Right lobe of liver (tissue), 6 donors: Measurements from ENCODE around the gene CTTNBP2. TPM values are rescaled to one million over a fixed set of nuclear protein-coding genes. Genes with fewer than 3 reads are reported as not detected.

ENCODE experiments used
- ATAC-seq, 4 donors: fragments of 200-7000 bp; cut with Tn5 transposase; one replicate each; pipeline ENCODE4 v1.9.1; 2020; ENCODE audit warnings: mild to moderate bottlenecking in 4 of 4, moderate library complexity in 4 of 4
- DNase-seq, 3 donors: peaks; one replicate each; pipeline ENCODE4 v3.0.0-alpha.2; 2020
- H3K27ac ChIP-seq, 3 donors: fragments of 200-600 bp; one replicate each; pipeline ENCODE4 v1.8.0; 2022
- H3K27me3 ChIP-seq, 2 donors: fragments of 200-600 bp; one replicate each; pipeline ENCODE4 v1.8.0; 2022
- H3K36me3 ChIP-seq, 4 donors: fragments of 200-600 bp; sonication (generic) in 1 of 4; one replicate each; pipeline versions ENCODE4 v1.5.1 to v1.8.0; 2017 to 2022; ENCODE audit warnings: control low read depth in 1 of 4
- H3K4me1 ChIP-seq, 4 donors: fragments of 200-600 bp; sonication (generic) in 1 of 4; one replicate each; pipeline versions ENCODE4 v1.5.1 to v1.8.0; 2017 to 2022; ENCODE audit warnings: control low read depth in 1 of 4
- H3K4me3 ChIP-seq, 3 donors: fragments of 200-600 bp; one replicate each; pipeline ENCODE4 v1.8.0; 2022
- H3K9me3 ChIP-seq, 4 donors: fragments of 200-600 bp; sonication (generic) in 1 of 4; one replicate each; pipeline versions ENCODE4 v1.5.1 to v1.8.0; 2017 to 2022; ENCODE audit warnings: control low read depth in 1 of 4
- CTCF ChIP-seq, 4 donors: fragments of 200-600 bp in 3 of 4; fragments of 450-650 bp in 1 of 4; IDR thresholded peaks; one replicate each; pipeline versions ENCODE4 v1.5.1 to v1.8.0; 2016 to 2022; ENCODE audit warnings: antibody characterized with exemption in 4 of 4, mild to moderate bottlenecking in 2 of 4
- POLR2A ChIP-seq: fragments of 450-650 bp; IDR thresholded peaks from one replicate; pipeline ENCODE4 v1.6.1; 2017; ENCODE audit warnings: antibody characterized with exemption, mild to moderate bottlenecking
- WGBS: methylation state at CpG from one replicate; pipeline ENCODE4 v1.1.6; 2018; ENCODE audit warnings: low coverage, low lambda C conversion rate; ENCODE audit not compliant: insufficient coverage; ENCODE audit errors: missing lambda C conversion rate; 5-methylcytosine and 5-hydroxymethylcytosine counted together
- intact Hi-C, 2 donors: fragments of 100-400 bp; cut with DNase I; formaldehyde crosslinking; loops; one replicate each; pipeline versions ENCODE4 v1.11.2 to v1.14.1; 2022
- total RNA-seq, 6 experiments: library from RNA; depleted of rRNA in 2 of 6; stranded (reverse); fragments of >200 nt in 2 of 6; fragmentation: NEBNext Ultra II Directional in 3 of 6; extraction: Animal tissue kit (Norgen Biotek cat#: 25700) in 3 of 6; gene quantifications; one replicate each; pipeline versions ENCODE4 v1.1.0 to v1.2.4, GENCODE V29; 2016 to 2023
- donor health status: DM: no; HTN: yes; CAD: no.
- donor health status: DM: no; HTN: no; CAD: no.
- donor health status: DM: no; HTN: no; CAD: no.
- donor health status: DM: no; HTN: yes; CAD: no.
- donor health status: DM: no; HTN: yes; CAD: no.

The CTTNBP2 gene
- total RNA-seq, 6 experiments from 2014 or later = 0.31 to 3.0 (median 1.9) TPM

GRCh38 chr7:117781707-117782106, 91.5 kb downstream of the CTTNBP2 start:
- 71% methylated on average over 2 of the region's 2 CpGs for WGBS
- no peak for ATAC-seq

GRCh38 chr7:117780832-117781231, 92.4 kb downstream of the CTTNBP2 start:
- DNase-seq = no peak
- ATAC-seq = no peak
- Histone ChIP-seq H3K27me3 (no peaks in the 10 kb centered on the region), H3K9me3 (no peaks in the 10 kb centered on the region), H3K36me3 (no peaks in the 10 kb centered on the region), H3K4me3 (no peak overlapping the region), H3K4me1 (no peaks in the 10 kb centered on the region), H3K27ac (no peak overlapping the region)
- 50% methylated on average over 2 of the region's 2 CpGs for WGBS
- intact Hi-C loops = no loop called here
- no peak for TF ChIP-seq POLR2A

More at GRCh38 chr7:117781707-117782106, 91.5 kb downstream of the CTTNBP2 start:
- H3K36me3 ChIP-seq = no peaks in the 10 kb centered on the region
- no peaks in the 10 kb centered on the region for H3K27me3 ChIP-seq
- TF ChIP-seq CTCF (IDR thresholded peaks at IDR 0.05) = no peak
- TF ChIP-seq POLR2A = no peak
- no peak for DNase-seq
- no peaks in the 10 kb centered on the region for H3K9me3 ChIP-seq
- H3K27ac ChIP-seq = no peak overlapping the region
- H3K4me3 ChIP-seq = no peak overlapping the region
- intact Hi-C loops = no loop called here
- no peaks in the 10 kb centered on the region for H3K4me1 ChIP-seq

- H3K36me3 ChIP-seq = no peaks in the 10 kb centered on the region
- no peak overlapping the region for H3K27ac ChIP-seq
- no peaks in the 10 kb centered on the region for H3K27me3 ChIP-seq
- no peaks in the 10 kb centered on the region for H3K4me1 ChIP-seq
- no peaks in the 10 kb centered on the region for H3K9me3 ChIP-seq
- DNase-seq (no peak), ATAC-seq (peak; percentile 40 to 94 (median 56))
- TF ChIP-seq CTCF (IDR thresholded peaks at IDR 0.05) (no peak), POLR2A (no peak)
- no peak overlapping the region for H3K4me3 ChIP-seq
- intact Hi-C loops = no loop called here
- WGBS = 100% methylated on average over 2 of the region's 3 CpGs
These were observed 95.7 kb downstream of the CTTNBP2 start for GRCh38 chr7:117777335-117778142.

- intact Hi-C loops = no loop called here
- Histone ChIP-seq H3K36me3 (no peaks in the 10 kb centered on the region), H3K9me3 (no peaks in the 10 kb centered on the region), H3K4me3 (no peak overlapping the region), H3K27me3 (no peaks in the 10 kb centered on the region), H3K27ac (no peak overlapping the region), H3K4me1 (peaks cover 0 to 5% (median 0%) of the 10 kb centered on the region in 4 donors)
- TF ChIP-seq POLR2A (no peak), CTCF (IDR thresholded peaks at IDR 0.05) (no peak)
- ATAC-seq (no peak), DNase-seq (no peak)
These were observed 97.0 kb downstream of the CTTNBP2 start for GRCh38 chr7:117776224-117776623.

GRCh38 chr7:117775801-117776200, 97.4 kb downstream of the CTTNBP2 start:
- DNase-seq (no peak), ATAC-seq (no peak)
- H3K4me1 ChIP-seq = peaks cover 0 to 5% (median 0%) of the 10 kb centered on the region in 4 donors
- H3K36me3 ChIP-seq = no peaks in the 10 kb centered on the region
- intact Hi-C loops = no loop called here
- WGBS = 33% methylated on average over 2 of the region's 2 CpGs
- H3K27me3 ChIP-seq = no peaks in the 10 kb centered on the region
- TF ChIP-seq CTCF (IDR thresholded peaks at IDR 0.05) = no peak
- no peak overlapping the region for H3K27ac ChIP-seq
- H3K9me3 ChIP-seq = no peaks in the 10 kb centered on the region
- no peak overlapping the region for H3K4me3 ChIP-seq
